NK-92 treated with Interleukin-12 subunit alpha and Interleukin-12 subunit beta, amount 100 ng/mL, for 24 hours (cell line): ENCODE results near the gene DST.

ENCODE experiments used
- DNase-seq: peaks from one replicate; lab custom pipeline; 2025; lab: John Stamatoyannopoulos, UW

The DST gene

DNA sequence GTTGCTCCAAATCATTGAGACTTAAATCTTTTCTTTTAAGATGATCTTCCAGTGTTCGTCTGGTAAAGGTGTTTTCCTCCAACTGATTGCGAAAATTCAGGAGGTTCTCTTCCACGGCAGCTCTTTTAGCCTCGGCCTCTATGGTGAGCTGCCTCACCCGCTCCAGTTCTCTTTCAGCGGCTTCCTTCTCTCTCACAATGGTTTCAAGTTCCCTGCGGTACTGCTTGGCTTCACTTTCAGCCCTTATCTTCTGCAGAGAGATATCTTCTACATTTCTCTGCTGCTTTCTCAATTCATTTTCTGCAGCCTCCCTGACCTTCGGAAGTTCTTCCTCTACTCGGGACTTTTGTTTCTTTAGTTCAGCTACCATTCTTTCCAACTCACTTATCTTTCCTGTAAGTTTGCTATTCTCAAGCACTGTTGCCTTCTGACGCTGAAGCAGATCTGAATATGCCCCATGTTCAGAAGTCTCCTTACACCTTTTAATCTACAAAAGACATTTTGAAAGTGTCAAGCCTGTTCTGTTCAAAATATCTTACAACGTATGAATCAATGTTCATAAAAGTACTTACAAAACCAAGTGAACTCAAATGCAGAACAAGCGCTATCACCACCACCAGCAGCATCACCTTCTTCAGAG lies 22.3 kb downstream of the DST start:
- no peak for DNase-seq

DNA sequence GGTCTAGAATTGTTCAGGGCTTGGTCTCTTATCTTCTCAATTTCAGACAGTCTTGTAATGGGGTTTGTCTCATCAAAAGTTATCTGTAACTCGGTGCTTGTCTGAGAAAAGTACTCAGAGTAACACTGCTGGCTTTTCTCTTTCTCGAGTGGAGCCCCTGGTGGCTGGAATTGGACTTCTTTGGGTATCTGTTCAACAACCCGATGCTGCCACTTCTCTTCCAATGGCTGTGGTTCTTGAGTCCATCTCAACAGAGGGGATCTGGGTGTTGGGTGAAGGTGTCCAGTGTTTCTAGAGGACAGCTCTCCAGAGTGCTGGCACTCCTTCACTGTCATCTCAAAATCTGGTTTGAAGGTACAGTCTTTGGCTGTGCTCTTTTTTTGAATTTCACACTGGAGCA lies 24.6 kb downstream of the DST start:
- no peak for DNase-seq

DNA sequence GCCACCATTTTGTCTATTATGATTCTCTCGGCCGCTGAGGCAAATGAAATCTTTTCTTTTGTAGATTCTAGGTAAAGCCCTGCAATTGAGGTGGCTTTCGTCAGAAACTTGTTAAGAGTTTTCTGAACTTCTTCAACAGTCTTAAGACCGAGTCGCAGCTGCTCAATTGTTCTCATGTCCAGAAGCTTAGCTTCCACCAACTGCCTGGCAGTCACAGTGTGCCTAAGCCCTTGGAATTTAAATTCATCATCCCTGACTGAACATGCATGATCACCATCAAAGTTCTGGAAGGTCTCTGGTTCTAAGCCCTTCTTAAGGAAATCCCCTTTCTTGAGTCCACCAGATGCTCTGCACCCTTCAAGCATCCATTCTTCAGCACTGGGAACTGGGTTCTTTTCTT lies 25.7 kb downstream of the DST start:
- no peak for DNase-seq

DNA sequence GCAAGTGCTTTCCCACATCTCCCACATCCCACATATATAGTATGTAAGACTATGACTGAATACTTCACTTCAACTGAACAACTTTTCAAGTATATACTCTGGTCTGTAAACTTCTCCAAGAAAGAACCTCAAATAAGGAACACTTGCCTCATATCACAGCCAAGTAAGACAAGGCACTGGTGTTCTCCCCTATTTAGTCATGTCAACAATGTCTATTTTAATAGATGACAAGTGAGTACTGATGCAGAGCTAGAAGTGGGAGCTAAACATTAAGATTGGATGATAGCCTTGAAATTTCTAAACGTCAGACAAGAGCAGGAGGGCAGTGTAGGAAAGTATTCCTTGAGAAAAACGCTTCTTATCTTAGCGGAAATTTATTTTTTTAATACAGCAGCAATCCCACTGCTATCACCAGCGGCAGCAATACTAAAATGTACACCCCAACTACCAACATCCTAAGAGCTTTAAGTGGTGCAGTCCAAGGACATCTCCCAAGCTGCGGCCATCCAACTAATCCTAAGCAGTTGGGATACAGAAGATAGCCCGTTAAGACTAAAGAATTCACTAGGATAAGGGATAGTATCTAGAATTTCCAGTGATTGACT lies 29.3 kb downstream of the DST start:
- no peak for DNase-seq

DNA sequence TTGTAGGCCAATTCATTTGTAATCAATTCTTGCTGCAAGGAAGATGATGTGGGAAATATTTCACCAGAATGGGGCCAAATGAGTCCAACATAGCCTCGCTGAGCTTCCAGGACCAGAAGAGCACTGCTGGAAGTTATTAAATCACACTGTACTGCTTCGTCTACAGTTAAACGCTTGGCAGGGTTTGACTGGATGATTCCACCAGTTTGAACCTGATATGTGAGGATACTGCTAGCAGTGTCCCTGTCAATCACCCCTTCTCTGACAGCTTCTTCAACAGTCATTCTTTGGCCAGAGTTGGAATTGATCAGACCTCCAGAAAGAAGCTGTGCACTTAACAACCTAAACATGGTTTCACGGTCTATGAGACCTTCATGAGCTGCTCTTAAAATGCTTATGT lies 34.4 kb downstream of the DST start:
- no peak for DNase-seq

DNA sequence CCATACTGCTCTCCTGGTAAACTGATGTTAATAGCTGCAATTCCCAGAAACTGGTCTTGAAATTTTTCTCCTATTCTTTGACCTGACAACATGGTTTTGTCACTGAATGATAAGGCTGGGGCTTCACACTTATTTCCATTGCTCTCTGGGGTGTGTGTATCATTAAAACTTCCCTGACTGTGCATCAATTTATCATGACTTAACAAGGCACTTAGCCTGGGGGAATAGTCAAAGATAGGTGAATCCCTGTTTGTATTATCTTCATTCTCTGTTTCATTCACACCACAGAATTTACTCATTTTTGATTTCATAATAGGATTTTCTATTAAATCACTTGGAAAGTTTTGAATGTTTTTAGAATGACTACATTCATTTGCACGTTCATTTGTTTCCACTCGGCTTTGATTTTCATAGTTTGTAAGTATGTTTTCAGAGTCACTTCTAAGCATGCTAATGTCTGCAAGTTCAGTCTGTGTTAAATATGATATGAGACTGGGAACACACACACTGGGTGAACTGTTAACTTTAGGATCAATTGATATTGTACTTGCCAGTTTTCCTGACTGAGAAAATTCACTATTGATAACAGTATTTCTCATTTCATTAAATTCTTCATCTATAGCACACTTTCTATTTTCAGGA lies 35.5 kb downstream of the DST start:
- no peak for DNase-seq

DNA sequence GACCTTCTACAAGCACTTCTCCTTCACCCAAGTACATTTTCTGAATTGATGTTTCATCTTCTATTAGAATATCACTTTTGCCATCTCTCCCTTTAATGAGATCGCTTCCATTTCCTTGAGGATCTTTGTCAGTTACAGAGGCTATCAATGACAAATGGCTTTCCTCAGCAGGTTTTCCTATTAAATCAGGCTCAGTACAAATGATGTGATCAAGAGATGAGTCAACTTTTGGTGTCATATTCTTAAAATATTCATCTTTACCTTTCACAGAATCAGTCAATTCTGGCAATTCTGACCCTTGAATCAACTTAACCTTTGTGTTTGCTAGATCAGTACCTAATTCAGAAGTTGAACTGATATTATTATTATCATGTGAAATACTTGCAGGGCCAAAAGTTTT lies 37.3 kb downstream of the DST start:
- DNase-seq, result no peak

DNA sequence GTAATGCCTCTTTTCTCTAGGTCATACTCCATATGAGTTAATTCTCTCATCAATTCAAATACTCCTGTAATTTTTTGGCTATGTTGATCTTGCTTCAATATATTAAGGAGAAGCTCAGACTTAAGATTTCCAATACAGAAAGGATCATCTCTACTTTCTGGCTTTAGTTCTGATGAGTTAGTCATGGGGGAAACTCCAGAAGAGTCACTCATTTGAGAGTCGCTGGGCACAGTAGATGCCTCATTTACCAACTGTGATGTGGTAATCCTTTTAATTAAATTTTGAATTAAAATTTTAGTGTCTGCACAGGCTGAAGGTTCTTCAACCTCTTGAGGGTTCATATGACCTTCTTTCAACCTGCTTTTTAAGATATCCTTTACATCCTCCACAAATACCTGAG lies 38.5 kb downstream of the DST start:
- no peak for DNase-seq

DNA sequence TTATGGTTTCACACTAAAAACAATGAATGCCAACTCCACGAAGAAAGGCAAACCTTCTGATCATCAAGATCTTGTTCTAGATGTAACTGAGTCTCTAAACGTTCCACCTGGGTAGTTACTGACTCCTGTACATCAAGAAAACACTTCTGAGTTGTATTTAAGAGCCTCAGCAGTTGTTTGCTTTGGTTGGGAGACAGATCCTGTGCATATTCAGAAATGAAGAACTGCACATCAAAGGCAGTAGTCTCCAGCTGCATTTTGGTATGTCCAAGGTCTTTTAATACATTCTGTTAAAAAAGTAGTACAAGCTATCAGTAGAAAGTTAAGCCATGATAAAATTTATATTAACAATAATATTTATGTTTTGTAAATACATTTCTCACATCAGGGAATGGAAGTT lies 41.3 kb downstream of the DST start:
- DNase-seq, result no peak

DNA sequence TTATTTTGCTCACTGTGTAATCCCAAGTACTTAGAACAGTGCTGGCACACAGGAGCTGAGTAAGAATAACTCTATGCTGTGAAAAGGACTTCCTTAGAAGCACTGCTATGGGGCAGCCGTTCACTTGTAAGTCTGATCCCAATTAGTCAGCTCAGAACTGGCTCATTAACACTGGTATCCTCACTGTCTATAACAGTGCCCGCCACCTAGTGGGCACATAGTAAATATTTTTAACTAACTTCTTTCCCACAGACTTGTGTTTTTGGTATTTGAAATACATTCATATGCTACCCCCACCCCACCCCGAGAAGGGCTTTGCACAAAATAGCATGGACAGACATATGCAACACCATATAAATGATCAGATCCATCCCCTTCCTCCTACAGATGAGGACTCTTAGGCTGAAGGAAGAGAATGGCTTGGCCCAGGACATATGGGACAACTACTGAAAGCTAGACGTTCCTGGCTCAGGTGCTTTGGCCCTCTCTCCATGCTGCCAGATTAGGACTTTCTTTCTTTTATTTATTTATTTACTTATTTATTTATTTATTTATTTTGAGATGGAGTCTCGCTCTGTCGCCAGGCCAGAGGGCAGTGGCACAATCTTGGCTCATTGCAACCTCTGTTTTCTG lies 47.1 kb downstream of the DST start:
- peak; percentile 5 for DNase-seq

DNA sequence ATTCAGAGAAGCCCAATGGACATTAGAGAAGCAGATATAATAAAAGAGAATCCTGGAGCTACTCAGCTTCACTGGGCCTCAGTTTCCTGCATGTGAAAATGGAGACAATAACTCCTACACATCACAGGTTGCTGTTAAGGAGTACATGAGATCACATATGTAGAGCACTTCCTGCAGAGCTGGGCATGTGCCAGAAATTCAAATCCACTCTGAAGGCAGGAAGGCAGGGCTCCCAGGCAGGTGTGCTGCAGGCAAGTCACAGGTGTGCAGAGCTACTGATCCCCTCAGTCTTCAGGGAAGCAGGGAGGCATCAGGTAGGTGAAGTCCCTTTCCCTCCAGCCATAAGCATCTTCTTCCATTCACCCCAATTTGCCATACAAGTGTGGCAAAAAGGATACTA lies 48.0 kb downstream of the DST start:
- DNase-seq, result no peak

DNA sequence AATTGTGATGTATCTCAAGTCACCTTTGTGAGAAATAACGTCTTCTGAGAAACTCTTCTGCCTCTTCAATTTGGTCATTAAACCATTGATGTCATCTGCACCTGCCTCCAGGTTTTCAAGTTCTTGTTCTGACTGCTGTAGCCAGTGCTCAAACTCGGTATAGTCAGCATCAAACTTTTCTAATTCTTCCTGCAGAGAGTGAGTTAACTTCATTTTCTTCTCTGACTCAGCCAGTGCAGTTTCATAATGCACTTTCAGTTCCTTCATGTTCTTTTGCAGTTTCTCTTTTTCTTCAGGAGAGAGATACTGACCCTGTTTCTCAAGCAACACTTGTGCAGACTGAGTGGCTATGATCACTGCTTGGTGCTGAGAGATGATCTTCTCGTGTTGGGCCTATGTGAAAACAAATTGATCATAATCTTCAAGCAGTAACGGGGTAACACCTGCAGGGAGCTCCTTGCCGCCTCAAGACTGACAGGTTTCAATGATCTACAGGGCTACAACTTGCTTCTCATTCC lies 48.8 kb downstream of the DST start:
- DNase-seq, result no peak

DNA sequence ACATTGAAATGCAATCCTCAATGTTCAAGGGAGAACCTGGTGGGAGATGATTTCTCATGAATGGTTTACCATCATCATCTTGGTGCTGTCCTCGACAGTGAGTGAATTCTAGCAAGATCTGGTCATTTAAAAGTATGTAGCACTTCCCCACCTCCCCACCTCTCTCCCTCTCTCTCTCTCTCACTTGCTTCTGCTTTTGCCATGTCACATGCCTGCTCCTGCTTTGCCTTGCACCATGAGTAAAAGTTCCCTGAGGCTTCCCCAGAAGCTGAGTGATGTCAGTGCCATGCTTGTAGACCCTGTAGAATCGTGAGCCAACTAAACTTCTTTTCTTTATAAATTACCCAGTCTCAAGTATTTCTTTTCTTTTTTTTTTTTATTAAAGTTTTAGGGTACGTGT lies 60.5 kb downstream of the DST start:
- DNase-seq, result no peak

DNA sequence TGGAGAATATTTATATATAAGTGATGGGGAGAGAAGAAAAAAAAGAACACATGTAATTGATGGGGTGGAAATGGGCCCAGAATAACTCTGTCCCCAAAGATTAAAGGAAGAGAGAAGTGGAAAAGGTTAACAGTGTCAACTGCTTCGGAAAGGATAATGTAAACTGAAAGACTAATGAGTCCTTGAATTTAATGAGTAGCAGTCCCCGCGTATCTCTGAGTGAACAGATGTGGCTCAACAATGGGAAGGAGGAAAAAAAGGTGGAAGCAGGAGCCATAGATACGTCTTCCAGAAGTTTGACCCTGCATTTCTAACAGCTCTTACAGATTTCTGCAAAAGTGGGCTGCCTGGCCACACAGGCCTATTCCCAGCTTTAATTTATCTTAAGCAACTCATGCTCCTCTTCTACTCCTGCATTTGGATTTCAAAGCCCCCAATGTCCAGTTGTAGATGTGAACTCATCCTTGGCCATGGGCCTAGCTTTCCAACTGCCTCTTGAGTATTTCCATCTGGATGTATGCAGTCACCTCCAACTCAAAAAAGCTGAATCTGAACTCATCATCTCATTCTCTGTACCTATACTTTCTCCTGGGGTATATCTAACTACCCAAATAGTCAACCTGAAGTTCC lies 61.3 kb downstream of the DST start:
- no peak for DNase-seq

DNA sequence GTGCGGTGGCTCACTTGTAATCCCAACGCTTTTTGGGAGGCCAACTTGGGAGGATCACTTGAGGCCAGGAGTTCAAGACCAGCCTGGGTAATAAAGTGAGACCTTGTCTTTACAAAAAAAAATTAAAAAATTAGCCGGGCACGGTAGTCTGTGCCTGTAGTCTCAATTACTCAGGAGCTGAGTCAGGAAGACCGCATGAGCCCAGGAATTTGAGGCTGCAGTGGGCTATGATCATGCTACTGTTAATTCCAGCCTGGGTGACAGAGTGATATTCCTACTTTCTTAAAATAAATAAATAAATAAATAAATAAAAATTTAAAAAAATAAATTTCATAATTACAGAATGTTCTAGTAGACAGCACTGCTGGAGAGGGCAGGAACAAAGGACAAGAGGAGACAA lies 62.4 kb downstream of the DST start:
- no peak for DNase-seq

DNA sequence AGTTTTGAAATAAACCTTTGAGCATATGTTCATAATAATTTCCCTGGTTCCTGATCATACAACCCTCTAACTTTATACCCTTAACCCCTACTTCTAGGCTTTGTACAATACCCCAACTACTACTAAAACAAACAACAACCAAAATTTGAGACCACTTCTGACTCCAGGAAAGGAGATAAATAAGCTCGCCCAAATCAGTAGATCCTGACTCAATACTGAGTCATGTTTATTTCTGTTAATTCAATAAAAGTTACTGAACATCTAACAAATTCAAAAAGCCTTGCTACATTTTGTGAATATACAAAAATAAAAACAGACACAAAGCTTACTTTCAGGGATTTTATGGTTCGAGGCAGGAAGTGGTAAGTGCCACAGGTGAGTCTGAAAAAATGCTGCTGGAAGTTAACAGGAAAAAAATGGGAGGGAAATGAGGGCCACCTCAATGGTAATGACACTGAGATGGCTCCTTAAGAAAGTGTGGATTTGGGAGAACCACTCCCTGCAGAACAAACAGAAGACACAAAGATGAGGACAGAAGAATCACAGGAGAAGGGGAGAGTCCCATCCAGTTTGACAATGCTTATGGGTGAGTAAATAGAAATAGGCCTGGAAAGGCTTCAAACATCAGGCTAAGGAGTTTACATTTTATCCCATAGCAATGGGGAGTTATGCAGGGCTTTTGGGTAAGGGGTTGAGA lies 63.4 kb downstream of the DST start:
- DNase-seq, result no peak

DNA sequence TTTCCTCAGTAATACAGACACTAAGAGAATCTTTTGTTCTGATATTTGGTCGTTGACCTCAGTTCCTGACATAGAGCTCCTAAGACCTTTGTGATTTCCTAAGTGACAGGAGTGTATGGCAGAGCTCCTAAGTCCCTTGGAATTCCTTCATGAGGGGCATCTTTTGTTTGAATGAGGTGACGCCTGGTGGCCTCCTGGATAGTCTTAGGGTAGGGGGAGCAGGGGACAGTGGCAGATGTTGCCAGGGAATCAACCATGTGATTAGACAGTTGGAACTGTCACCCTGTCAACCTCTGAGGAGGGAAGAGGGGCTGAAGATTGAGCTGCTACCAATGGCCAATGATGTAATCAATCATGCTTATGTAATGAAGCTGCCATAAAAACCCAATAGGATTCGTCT lies 67.0 kb downstream of the DST start:
- no peak for DNase-seq

DNA sequence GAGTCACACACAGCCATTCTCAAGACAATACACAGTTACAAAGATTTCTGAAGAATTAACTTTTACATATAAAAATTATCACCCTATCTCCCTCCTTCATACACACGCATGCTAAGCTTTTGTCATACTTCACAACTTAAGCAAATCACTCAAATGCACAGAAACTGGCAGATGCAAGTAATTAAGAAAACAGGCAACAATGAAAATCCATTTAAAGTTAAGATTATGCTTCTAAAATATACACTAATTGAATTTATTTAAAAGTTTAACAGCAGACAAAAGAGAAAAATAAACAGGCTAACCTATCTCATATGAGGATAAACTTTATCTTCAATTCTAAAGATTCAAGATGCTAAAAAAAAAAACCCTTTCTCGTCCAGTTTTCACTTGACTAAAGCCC lies 68.4 kb downstream of the DST start:
- no peak for DNase-seq

DNA sequence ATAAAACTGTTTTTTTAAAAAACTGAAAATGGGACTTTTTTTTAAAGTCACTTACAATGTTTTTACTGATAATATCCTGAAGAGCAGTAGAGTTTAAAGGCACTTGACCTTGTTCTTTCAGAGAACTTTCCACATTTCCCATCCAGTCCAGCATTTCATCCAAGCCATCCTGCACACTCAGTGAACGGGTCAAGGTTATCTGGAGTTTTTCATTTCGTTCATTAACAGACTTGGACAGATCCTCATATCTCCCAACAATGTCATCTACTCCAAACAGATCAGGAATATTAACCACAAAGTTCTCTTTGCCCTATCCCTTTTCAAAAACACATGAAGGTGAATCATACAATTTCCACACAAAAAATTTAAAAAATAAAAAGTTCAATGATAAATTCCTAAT lies 69.1 kb downstream of the DST start:
- DNase-seq, result no peak

DNA sequence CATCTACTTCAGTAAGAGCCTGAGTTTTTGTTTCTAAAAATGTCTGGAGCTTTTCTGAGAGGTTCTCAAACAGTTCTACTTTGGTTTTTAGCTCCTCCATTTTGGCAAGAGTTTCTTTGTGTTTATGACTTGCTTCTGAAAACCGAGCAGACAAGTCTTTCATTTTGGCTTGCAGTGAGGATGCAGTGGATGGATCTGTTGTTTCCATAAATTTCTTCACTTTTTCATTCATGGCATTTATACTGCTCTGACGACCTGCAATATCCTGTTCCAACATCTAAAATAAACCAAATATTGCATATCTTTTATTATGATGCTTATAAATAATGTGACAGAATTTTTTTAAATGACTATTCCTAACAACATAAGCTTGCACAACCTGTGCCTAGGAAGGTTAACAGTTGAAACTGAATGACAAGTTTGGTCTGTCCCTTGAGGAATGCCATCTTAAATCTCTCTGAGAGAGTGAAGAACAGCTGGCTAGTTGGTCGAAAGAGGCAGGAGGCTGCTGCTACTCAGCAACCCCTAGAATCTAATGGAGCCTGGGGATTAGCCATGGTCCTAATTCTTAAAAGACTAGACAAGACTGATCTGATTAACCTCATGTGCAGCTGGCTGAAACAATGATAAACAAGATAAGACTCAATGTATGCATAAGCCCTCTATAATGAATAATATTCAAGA lies 69.8 kb downstream of the DST start:
- DNase-seq, result no peak

DNA sequence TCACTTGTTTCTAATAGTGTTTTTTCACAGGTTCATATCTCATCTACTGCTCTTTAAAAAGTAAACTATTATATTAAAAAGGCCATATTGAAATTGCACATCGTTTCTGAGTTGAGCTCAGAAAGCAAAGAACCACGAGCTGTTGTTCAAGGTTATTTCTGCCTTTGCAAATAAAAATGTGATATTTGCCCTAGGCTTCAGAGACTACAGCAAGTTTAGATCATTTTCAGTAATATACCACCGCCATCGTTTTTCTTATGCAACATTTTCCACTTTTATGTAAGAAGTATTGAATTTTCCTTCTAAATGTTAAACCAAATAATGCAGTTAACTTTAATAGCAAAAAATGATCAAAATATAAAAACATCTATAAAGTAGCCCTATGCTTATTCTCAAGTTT lies 71.1 kb downstream of the DST start:
- no peak for DNase-seq
